Dermis microvascular lymphatic vessel endothelial cell (primary cell): ENCODE data around the gene SRA1. TPM values are rescaled to one million over a fixed set of nuclear protein-coding genes. Genes with fewer than 3 reads are reported as not detected.
A peak's percentile ranks its signal among the peaks of the same experiment; 100 is the strongest.
"Not testable (repeated sequence)": the region's sequence is repeated elsewhere in the genome, so short reads cannot be mapped to it uniquely, and the experiment has no call there.

Experiments used
- DNase-seq, 2 donors: peaks; one replicate each; pipeline versions ENCODE4 v3.0.0 to v3.0.0-alpha.2; 2010; ENCODE audit warnings: low read depth in 2 of 2
- total RNA-seq: library from RNA; depleted of rRNA; stranded (reverse); fragments of >200 nt; gene quantifications from 2 replicates; pipeline ENCODE4 v1.2.1, GENCODE V29; 2014

The SRA1 gene
- 17.5 and 18.2 TPM in 2 replicates for total RNA-seq

DNA sequence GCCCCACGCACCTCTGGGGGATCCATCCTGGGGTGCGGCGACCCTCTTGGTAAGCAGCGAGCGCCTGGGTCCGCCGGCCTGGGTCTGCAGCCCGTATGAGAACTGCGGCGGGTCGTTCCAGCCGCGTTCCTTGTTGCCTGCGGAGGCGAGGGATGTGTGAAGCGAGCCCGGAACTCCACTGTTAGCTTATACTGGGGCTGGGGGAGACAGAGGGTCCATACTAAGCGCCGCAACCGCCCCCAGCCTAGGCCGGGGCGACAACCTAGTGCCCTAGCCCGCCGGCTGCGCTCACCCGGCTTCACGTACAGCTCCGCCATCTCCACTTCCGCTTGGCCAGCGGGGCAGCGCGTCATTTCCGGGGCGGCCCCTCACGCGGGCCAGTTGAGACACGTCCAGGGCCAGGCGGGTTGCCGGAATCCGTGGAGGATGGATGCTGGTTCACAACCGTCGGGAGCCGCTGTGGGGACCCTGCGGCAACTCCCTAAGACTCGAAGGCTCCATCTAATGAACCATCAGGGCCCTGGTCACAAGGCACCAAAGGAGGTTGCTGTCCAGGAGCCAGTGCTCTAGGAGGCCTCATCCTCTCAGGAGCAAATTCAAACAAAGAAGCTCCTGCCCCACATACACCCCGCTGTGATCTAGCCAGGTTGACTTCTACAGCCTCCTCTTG, at the start of gene SRA1:
Gene SRA1 (minus strand): TSS at position 338 of the 670 bp plus-strand sequence. CDS start 21 bp downstream, at position 317.
- DNase-seq, result peak; percentile 64 to 90

GRCh38 chr5:140607031-140607430, 49.8 kb upstream of the SRA1 start:
- no peak for DNase-seq

DNA sequence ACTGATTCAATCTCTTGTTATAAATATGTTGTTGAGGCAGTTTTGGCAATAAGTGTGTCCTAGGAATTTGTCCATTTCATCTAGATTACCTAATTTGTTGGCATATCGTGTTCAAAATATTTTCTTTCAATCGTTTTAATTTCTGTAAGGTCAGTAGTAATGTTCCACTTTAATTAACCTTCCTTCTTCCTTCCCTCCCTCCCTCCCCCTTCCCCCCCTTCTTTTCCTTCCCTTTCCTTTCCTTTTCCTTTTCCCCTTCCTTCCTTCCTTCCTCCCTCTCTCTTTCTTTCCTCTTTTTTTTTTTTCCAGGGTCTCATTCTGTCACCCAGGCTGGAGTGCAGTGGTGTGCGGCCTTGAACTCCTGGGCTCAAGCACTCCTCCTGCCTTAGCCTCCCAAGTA, 48.6 kb upstream of the SRA1 start:
- DNase-seq, result no peak

GRCh38 chr5:140603734-140604133, 46.5 kb upstream of the SRA1 start:
- no peak for DNase-seq

- DNase-seq, result not testable (repeated sequence)
Measured at GRCh38 chr5:140603446-140603698, 46.1 kb upstream of the SRA1 start.

- no peak for DNase-seq
Measured at GRCh38 chr5:140602147-140602546, 44.9 kb upstream of the SRA1 start.

GRCh38 chr5:140600096-140600495, 42.8 kb upstream of the SRA1 start:
- no peak for DNase-seq

- DNase-seq, result no peak
Measured at GRCh38 chr5:140598836-140599235, 41.6 kb upstream of the SRA1 start.

GRCh38 chr5:140596321-140596741, 39.1 kb upstream of the SRA1 start:
- DNase-seq, result no peak

DNA sequence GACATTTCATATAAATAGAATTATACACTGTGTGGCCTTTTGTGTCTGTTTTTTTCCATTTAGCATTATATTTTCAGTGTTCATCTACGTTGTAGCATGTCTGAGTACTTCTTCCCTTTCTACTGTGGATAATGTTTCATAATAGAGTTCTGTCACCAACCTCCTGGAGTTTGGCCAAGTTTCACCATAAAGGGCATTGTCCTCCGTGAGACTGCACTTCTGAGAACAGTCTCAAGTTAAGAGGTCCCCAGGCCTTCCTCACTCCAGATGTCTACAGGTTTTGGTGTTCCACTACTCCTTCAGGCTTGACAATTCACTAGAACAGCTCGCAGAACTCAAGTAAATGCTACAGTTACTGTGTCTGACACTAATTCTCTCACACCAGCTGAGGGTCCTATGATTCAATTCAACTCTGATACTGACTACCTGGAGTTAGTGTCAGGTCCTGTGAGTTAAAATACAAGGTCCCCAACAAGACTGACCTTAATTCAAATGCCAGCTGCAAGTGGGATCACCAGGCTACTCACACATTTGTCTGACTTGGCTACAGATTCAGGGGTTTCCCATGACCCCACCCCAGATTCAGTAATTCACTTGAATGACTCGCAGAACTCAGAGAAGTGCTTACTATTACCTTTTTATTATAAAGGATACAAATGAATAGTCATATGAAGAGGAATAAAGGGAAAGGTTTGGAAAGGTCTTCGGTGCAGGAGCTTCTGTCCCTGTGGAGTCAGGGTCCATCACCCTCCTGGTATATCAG, 38.4 kb upstream of the SRA1 start:
- peak in 1 of 2 donors; percentile 35 for DNase-seq

GRCh38 chr5:140594169-140594568, 36.9 kb upstream of the SRA1 start:
- DNase-seq, result no peak

- not testable (repeated sequence) for DNase-seq
Measured at GRCh38 chr5:140593070-140593469, 35.8 kb upstream of the SRA1 start.

GRCh38 chr5:140591747-140592372, 34.6 kb upstream of the SRA1 start:
- no peak for DNase-seq

- no peak for DNase-seq
Measured at GRCh38 chr5:140590861-140591260, 33.6 kb upstream of the SRA1 start.

DNA sequence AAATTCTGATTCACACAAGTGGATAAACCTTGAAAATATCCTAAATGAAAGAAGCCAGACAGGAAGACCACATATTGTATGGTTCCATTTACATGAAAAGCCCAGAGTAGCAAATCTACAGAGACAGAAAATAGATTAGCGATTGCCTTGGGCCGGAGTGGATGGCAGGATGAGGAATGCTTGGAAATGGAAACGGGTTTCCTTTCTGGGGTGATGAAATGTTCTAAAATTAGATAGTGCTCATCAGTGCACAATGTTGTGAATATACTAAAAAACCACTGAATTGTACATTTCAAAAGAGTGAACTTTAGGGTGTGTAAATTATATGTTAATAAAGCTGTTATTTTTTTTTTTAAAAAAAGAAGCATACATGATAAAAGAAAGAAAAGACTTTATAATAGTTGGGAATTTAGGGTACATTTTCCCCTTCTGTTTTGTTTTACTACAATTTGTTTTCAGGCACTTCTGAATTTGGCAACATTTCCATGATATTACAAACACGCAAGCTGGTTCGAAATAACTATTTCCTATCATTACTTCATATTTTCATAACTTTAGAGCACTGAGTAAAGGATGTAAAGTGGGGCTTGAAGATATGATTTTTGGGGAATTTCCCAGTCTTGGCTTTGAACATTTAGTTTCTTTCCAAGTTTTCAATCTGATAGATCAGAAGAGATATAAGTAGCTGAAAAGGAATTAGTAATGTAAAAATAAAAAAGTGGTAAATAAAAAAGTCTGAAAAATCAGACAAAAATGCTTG, 31.2 kb upstream of the SRA1 start:
- peak; percentile 37 to 70 for DNase-seq

- DNase-seq, result no peak
Measured at GRCh38 chr5:140587495-140587894, 30.2 kb upstream of the SRA1 start.

DNA sequence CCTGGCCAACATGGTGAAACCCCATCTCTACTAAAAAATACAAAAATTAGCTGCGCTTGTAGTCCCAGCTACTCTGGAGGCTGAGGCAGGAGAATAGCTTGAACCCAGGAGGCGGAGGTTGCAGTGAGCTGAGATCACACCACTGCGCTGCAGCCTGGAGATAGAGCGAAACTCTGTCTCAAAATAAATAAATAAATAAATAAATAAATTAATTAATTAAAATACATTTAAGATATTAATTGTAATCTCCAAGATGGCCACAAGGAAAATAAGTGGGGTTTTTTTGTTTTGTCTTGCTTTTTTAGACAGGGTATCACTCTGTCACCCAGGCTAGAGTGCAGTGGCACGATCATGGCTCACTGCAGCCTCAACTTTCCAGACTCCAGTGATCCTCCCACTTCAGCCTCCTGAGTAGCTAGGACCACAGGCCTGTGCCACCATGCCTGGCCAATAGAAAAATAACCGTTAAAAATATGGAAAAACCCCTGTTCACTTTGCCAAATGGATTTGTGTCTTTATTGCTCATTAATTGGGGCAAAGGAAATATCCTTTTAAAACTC, 22.0 kb upstream of the SRA1 start:
- not testable (repeated sequence) for DNase-seq

GRCh38 chr5:140576776-140577201, 19.5 kb upstream of the SRA1 start:
- DNase-seq, result peak in 1 of 2 donors; percentile 39

- peak in 1 of 2 donors; percentile 47 for DNase-seq
Measured at GRCh38 chr5:140575309-140575708, 18.0 kb upstream of the SRA1 start.

DNA sequence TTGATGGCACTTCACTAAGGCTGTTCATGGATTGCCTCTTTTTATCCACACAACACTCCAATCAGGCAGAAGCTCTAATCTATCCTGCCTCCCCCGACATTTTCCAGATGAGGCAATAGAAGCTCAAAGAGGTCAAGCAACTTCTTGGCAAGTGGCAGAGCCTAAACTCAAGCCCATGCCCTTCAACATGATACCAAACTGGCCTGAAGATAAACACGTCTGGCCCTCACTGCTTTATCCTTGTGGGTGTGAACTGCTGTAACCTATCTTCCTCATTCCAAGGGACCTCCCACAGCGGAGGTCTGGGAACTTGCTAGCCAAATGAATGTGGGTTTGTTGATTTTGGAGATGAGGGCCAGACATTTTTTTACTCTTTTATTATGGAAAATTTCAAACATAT, 16.9 kb upstream of the SRA1 start:
- peak; percentile 36 to 72 for DNase-seq

- no peak for DNase-seq
Measured at GRCh38 chr5:140573683-140574082, 16.4 kb upstream of the SRA1 start.

GRCh38 chr5:140571105-140571504, 13.8 kb upstream of the SRA1 start:
- no peak for DNase-seq
